NCI-H226 (cell line): ENCODE data around the gene ENG.
A peak's percentile ranks its signal among the peaks of the same experiment; 100 is the strongest.

Experiments
- DNase-seq: peaks from one replicate; pipeline ENCODE4 v3.0.0-alpha.2; 2015

The ENG gene

DNA sequence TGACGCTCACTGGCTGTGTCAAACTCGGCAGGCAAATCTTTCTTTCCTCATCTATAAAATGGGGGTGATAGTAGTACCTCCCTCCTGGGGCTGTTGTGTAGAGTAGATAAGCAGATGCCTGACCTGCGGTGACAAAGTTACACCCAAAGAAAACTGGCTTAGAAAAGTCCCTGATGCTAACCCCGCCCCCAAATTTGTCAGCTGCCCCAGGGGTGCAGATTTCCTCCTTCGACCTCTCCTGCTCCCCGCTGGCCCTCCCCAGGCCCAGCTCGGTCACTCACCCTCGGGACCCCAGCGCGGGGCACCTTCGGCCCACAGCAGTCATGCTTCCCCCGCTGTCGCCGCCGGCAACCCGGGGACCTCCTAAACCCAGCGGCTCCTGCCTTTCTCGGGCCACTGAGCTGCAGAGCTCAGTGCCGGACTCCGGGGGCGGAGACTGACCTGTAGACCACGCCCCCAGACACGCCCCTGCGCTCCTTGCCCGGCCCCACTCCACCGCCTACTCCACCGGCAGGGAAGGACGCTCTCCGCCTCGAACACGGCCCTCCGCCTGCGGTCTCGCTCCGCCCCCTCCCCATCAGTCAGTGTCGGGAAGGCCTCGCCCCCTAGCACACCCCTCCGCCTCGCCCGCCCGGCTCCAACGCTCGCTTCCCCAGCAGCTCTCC is 83.4 kb downstream of the ENG start:
- DNase-seq, result peak; percentile 93

DNA sequence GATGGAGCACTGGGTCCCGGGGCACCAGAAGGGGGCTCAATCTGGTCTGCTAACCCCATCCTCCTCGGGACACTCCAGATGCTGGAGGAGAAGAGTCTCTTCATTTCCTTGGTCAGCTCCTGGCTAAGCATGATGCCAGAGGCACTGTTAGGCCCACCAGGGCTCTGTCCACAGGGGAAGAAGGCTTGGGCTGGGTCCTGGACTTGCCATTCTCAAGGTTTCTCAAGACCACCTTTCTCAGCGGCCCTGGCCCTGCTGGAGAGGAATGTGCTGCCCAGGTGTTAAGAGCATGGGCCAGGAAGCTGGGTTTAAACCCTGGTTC is 83.9 kb downstream of the ENG start:
- DNase-seq, result no peak

- no peak for DNase-seq
Measured at GRCh38 chr9:127769929-127770582, 84.4 kb downstream of the ENG start.

- no peak for DNase-seq
Measured at GRCh38 chr9:127769101-127769500, 85.4 kb downstream of the ENG start.

DNA sequence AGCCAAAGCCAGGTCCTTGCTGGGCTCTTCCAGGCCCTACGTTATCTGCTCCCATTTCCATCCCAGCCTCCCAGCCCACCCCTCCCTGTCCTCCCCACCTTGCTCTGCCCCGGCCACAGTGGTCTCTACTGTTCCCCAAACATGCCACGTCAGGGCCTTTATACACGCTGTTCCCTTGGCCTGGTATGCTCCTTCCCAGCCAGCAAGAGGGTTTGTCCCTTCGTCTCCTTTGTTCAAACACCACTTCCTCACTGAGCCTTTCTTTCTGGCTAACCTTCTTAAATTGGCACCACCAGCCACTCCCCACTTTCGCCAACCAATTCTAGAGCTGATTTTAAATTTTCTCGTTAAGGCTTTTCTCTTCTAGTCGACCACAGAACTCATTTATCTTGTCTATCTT is 85.8 kb downstream of the ENG start:
- DNase-seq, result no peak

- DNase-seq, result no peak
Measured at GRCh38 chr9:127767909-127768331, 86.5 kb downstream of the ENG start.

DNA sequence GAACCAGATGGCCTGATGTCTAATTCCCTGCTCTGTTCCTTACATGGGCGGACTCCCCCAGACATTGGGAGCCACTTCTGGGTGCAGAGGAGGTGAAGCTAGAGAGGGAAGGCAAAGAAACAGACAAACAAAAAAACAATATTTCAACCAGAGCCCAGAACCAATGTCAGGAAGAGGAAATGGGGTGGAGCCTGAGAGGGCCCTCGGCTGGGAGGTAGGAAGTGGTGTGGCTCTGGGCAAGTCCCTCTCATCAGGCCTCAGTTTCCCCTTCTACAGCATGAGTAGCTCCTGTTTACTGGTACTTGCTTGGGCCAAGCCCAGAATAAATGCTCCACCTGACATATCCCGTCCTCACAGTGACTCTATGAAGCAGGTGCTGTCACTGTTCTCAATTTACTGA is 87.0 kb downstream of the ENG start:
- DNase-seq, result no peak

- DNase-seq, result no peak
Measured at GRCh38 chr9:127765418-127765817, 89.0 kb downstream of the ENG start.
